HL-60 (cell line): ENCODE measurements around the gene PNPLA4.

Experiments used
- CTCF ChIP-seq: IDR thresholded peaks from one replicate; pipeline ENCODE4 v1.5.1; 2011; ENCODE audit warnings: low read length, control low read depth, inconsistent platforms; ENCODE audit not compliant: insufficient read depth
- POLR2AphosphoS5 ChIP-seq: IDR thresholded peaks from 2 replicates; pipeline ENCODE4 v1.6.1; 2012; ENCODE audit warnings: low read depth
- REST ChIP-seq: IDR thresholded peaks from 2 replicates; pipeline ENCODE4 v1.6.1; 2012; ENCODE audit warnings: low read depth; ENCODE audit not compliant: insufficient replicate concordance
- SPI1 ChIP-seq: IDR thresholded peaks from 2 replicates; pipeline ENCODE4 v1.6.1; 2012; ENCODE audit warnings: low read depth, mild to moderate bottlenecking, borderline replicate concordance

- TF ChIP-seq REST (no peak), CTCF (no peak), SPI1 (no peak), POLR2AphosphoS5 (no peak)
Measured at GRCh38 chrX:7934026-7934425, 6.8 kb upstream of the PNPLA4 start.
